Muscle of back (tissue), 11 donors: ENCODE data around the gene LTBP1. TPM values are rescaled to one million over a fixed set of nuclear protein-coding genes. Genes with fewer than 3 reads are reported as not detected.

ENCODE experiments used
- DNase-seq, 3 donors: peaks; one replicate each; pipeline versions ENCODE4 v3.0.0 to v3.0.0-alpha.2; 2013
- polyA plus RNA-seq, 10 donors: library from polyadenylated mRNA; unstranded; fragments of 120-200 nt; gene quantifications; one replicate each; pipeline ENCODE4 v1.2.1, GENCODE V29; 2013; ENCODE audit not compliant: insufficient read length in 10 of 10

The LTBP1 gene
- polyA plus RNA-seq, 10 donors: 52.1 to 101 (median 66.1) TPM

GRCh38 chr2:33264766-33265165, 318.0 kb downstream of the LTBP1 start:
- DNase-seq: no peak

DNA sequence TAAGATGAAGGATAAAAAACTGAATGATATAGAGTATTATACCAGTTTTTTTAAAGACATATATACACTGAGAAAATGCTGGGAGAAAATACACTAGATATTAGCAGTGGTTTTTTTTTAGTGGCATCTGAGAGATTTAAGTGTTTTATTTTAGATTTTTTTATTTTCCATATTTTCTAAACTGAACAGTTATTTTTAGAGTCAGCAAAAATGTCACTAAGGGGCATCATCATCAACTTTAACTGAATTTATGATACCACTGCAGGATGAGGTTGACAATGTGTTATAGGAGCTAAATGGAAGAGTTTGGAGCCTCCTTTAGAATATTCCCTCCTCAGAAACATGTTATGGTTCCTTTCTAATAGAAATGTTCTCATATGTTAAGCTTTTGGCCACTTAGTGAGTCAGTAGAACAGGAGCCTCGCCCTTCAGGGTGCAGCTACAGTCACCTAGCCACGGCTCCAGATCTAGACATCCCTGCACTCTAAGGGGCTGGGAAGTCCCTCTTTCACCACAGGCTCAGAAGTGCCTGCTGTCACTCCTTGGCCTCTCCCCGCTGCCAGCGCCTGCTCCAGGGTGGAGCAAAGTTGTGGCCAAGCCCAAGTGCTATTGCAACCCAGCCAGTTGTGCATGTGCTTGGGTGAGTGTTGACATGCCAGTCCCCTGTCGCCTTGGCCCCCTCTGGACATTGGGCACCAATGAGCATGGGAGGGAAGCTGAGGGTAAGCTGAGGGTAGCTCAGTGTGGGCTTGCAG, 319.0 kb downstream of the LTBP1 start:
- no peak for DNase-seq

- no peak for DNase-seq
Observed at GRCh38 chr2:33266467-33266866, 319.7 kb downstream of the LTBP1 start.

DNA sequence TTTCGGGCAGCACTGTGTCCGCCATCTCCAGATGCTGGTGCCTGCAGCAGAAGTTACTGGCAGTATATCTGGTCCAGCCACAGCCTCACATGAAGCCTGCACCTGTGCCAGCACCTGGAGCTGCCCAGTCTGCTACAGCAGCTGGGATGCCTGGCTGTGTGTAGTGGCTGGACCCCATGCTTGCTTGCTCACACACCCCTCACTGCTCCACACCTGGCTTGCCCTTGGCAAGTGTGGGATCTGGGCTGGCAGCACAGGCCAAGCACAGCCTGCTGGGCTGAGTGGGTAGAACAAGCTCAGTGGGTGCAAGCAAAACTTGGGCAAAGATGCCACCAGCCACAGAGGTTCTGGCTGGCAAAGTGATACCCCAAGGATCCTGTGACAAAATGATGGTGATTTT, 320.3 kb downstream of the LTBP1 start:
- DNase-seq: no peak

DNA sequence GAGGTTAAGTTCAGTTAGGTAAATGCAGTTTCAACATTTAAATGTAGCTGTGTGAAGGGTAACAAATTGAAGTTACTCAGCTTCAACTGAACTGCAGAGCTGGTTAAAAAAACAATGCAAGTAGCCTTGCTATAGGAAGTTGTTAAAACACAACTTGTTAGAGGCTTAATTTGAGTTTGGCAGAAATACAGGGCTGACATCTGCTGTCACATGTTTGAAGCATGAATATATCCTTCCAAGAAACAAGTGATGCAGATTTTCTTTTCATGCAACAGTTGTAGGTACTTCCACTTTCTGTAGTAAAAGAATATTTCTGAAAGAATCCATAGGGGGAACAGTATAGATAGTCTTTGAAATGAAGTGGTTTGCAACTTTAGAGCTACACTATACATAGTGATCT, 321.0 kb downstream of the LTBP1 start:
- peak; percentile 67 to 86 (median 75) for DNase-seq

- DNase-seq: peak in 1 of 3 donors; percentile 75
Observed at GRCh38 chr2:33268246-33268831, 321.6 kb downstream of the LTBP1 start.

DNA sequence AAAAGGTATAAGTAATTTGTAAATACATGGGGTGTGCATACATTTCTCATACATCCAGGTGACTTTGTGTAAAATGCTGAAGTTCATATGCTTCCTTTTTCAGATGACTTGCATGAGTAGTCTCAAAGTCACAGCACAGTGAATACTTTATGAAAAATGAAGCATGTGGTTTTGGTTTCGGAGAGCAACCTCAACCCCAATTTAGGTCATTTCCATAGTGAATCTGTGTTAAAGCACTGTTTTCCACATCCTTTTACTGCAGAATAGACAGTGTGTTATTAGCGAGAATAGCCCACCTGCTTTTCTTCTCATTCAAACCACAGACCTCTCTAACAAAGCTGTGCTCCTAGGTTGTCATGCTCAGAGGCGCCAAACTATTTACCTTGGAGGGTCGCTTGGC, 325.2 kb downstream of the LTBP1 start:
- no peak for DNase-seq

- no peak for DNase-seq
Observed at GRCh38 chr2:33273479-33273878, 326.7 kb downstream of the LTBP1 start.

DNA sequence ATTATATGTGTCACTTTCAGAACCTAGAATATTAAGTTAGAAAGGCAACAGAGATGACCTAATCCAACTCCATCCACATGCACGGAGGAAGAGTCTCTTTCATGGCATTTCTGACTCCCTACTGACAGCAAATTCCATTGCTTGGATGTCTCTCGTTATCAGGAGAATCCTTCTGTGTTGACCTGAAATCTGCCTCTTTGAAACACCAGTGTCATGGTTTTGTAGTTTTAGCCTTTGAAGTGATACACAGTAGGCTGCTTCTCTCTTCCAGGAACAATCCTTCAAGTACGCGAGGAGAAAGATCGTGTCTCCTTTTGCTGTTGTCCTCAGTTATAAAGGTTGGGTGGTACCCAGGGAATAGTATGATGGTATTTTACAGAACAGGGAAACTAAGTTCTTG, 327.8 kb downstream of the LTBP1 start:
- DNase-seq: no peak

DNA sequence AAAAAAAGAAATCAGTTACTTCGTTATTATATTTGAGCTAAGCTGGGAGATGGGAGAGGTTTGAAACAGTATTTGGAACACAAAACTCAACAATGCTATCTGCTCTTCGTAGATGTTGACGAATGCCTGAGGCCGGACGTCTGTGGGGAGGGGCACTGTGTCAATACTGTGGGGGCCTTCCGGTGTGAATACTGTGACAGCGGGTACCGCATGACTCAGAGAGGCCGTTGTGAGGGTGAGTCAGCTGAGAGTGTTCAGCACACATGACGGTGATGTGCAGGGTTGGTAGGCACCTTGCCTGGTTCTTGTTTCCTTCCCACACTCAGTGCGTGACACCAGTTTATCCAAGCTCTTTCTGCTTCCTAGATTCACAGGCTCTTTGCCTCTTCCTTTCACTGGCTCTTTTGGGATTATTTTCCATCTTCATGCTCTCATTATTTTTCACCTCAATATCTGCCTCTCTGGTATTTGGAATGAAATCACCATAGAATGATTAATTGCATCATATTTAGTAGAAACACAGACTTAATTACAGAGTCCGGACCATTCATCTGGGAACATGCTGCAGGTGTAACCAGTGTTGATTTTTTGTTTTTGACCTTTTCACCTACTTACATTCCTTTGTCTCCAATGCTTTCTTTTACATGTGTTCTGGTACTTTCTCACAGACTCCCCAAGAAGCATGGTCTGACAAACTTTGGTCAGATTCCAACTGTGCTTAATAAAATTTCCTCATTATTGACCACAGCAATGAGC, 329.1 kb downstream of the LTBP1 start:
- no peak for DNase-seq

- DNase-seq: peak in 1 of 3 donors; percentile 55
Observed at GRCh38 chr2:33277002-33277426, 330.3 kb downstream of the LTBP1 start.

- peak in 2 of 3 donors; percentile 70 to 80 for DNase-seq
Observed at GRCh38 chr2:33278245-33278943, 331.6 kb downstream of the LTBP1 start.

GRCh38 chr2:33284287-33284686, 337.5 kb downstream of the LTBP1 start:
- DNase-seq: no peak

DNA sequence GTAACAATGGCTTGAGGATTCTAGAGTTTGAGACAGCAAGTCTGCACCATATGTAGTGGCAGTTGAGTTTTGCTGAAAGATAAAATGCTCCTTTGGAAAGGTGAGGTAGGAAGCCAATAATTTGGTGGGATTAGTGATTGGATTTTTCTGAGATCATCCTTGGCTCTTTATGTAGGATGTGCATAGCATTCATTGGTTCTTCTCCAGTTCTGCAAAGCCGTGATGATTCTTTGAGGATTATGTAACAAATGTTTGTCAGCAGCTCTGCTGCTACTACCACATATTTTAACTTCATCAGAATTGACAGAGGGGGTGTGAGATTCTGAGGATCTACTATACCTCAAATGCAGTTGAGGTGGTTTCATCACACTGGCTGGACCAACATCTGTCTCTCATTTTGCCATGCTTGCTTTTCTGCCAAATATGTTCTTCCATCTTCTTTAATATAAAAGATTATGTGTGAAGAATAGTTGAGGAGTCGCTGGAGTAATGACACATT, 340.8 kb downstream of the LTBP1 start:
- peak in 2 of 3 donors; percentile 53 to 71 for DNase-seq

- DNase-seq: no peak
Observed at GRCh38 chr2:33288011-33288410, 341.3 kb downstream of the LTBP1 start.

DNA sequence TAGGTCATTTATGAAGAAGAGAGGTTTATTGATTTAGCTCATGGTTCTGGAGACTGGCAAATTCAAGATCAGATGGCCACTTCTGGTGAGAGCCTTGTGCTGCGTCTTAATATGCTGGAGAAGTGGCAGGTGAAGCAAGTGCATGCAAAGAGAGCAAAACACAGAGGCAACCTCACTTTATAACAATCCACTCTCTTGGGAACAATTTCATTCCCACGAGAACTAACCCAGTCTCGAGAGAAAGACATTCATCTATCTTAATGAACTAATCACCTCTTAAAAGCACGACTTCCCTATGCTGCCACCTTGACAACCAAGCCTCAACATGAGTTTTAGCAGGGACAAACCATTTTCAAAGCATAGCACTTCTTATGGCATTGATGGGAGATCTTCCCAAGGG, 343.2 kb downstream of the LTBP1 start:
- DNase-seq: no peak

DNA sequence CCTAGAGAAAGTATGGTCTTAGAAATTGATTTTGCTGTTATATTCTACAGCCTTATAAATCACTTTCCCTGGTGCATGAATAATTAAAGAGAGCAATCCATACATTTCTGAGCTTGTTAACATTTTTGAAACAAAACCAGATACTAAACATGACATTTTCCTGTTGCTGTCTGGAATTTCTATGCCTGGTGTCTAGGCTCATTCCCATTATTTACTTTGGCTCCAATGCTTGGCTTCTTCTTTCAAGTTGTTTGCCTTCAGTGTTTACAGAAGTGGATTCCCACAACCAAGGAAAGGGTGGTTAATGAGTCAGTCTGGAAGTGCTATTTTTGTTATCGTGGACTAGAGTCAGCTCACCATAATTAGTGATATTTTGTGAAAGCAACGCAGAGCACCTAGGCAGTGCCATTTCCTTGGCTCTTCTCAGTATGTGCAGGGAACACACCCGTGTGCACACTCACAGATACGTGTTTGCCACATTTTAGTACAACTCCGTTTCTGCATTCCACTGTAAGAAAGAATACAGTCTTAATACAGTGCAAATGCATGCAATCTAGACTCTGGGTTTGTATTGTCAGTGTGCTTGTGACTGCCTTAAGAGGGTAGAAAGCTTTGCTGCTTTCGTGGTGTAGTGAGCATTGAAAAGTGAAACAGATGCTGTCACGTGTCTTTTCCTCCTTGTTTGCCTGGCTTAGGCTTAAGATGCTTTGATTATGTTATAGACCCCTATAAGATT, 344.7 kb downstream of the LTBP1 start:
- peak in 1 of 3 donors; percentile 81 for DNase-seq

DNA sequence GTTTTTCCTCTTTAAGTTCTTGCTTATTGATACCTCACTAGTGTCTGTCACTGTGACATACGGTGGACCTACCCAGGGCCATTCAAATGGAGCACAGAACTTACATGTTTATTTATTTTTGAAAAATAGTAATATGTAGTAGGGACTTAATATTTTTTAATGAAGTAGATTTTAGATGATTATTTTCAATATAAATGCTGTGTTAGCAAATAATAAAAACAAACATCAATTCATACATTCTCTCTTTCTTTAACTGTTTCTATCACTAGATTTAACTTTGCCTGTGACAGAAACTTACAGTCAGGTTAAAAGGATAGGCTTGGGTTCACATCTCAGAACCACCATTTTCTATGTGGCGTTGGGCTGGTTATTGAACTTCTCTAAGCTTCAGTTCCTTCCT, 345.3 kb downstream of the LTBP1 start:
- DNase-seq: no peak

- DNase-seq: no peak
Observed at GRCh38 chr2:33292981-33293595, 346.3 kb downstream of the LTBP1 start.

GRCh38 chr2:33298233-33298632, 351.5 kb downstream of the LTBP1 start:
- peak; percentile 74 to 91 (median 90) for DNase-seq

DNA sequence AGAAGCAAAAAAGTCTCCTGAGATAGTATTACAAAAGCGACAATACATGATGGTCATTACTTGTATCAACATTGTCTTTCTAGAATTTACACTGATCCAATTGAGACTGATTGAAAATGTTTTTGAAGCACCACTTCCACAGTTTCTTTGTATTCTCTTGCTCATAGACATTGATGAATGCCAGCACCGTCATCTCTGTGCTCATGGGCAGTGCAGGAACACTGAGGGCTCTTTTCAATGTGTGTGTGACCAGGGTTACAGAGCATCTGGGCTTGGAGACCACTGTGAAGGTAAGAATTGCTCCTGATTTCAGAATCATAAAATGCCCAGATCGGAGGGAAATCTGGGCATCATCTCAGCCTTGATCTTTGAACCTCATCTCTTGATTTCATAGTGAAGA, 354.6 kb downstream of the LTBP1 start:
- no peak for DNase-seq
